GM18505 (cell line): ENCODE measurements around the gene SSBP3.

Experiments used
- ATAC-seq: cut with Tn5 transposase; IDR thresholded peaks from one replicate; pipeline ENCODE4 v1.9.1; 2021; ENCODE audit not compliant: unreplicated experiment
- POLR2A ChIP-seq: IDR thresholded peaks from 4 replicates; pipeline ENCODE4 v1.6.1; 2011; ENCODE audit warnings: borderline replicate concordance; ENCODE audit not compliant: insufficient read depth, insufficient read length; ENCODE audit errors: extremely low read depth

SSBP3 gene

GRCh38 chr1:54228638-54229079, 177.5 kb downstream of the SSBP3 start:
- no peak for TF ChIP-seq POLR2A

GRCh38 chr1:54227891-54228310, 178.3 kb downstream of the SSBP3 start:
- ATAC-seq: no peak
- TF ChIP-seq POLR2A: no peak

More at GRCh38 chr1:54228638-54229079, 177.5 kb downstream of the SSBP3 start:
- no peak for ATAC-seq

DNA sequence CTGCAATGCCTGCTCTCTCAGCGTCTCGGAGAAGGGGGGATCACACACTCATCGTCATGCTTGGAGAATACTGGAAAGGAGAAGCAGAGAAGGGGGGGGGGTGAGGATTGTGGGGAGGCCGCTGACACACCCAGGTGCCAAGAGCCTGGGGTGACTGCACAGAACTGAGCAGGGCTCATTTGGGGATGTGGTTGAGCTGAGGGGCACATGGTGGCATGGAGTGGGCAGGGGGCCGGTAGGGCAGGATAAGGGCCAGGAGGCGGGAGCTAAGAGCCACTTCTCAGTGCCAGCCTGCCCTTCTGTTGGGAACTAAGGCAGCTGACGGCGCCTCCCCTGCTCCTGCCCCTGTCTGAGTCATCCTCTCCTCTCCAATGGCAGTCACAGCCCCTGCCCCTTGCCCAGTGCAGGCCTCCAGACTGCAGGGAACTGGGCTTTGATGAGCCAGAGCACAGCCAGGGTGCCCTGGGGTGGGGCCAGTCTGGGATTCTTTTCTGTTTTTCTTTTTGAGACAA, 179.0 kb downstream of the SSBP3 start:
- TF ChIP-seq POLR2A: no peak
- ATAC-seq: no peak

- no peak for ATAC-seq
Observed at GRCh38 chr1:54225986-54226559, 180.1 kb downstream of the SSBP3 start.

DNA sequence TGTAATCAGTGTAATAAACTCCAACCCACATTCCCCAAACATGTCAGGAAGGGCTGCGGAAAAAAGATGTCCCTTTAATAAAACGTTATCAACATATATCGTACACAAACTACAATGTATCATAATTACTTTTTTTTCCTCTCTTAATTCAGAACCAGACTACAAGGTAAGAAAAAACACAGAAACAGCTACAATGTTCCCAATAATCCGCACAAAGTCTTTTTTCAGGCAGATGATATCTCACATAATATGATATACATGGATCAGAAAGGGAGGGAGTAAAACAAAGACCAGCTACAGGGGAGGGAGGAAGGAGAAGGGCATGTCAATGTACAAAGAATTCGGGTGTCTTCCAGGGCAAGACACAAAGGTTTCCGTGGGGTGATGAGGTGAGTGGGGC, 180.8 kb downstream of the SSBP3 start:
- ATAC-seq: no peak
- TF ChIP-seq POLR2A: no peak

More at GRCh38 chr1:54225986-54226559, 180.1 kb downstream of the SSBP3 start:
- no peak for TF ChIP-seq POLR2A

DNA sequence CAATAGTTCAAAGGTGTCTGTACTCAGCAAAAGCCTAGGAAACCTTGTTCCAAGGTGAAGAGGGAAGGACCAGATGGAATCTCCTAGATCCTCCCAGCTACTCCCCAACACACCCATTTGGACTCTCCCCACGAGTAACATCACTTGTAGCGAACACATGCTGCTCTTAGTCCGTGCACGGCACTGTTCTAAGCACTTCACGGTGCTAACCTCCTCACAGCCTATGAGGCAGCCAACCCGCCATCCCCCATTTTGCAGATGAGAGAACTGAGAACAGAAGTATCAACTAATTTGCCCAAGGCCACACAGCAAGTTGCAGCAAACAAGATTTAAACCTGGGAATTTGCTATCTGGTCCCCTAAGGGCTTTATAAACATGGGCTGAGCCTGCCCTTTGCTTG, 182.0 kb downstream of the SSBP3 start:
- no peak for TF ChIP-seq POLR2A
- no peak for ATAC-seq

DNA sequence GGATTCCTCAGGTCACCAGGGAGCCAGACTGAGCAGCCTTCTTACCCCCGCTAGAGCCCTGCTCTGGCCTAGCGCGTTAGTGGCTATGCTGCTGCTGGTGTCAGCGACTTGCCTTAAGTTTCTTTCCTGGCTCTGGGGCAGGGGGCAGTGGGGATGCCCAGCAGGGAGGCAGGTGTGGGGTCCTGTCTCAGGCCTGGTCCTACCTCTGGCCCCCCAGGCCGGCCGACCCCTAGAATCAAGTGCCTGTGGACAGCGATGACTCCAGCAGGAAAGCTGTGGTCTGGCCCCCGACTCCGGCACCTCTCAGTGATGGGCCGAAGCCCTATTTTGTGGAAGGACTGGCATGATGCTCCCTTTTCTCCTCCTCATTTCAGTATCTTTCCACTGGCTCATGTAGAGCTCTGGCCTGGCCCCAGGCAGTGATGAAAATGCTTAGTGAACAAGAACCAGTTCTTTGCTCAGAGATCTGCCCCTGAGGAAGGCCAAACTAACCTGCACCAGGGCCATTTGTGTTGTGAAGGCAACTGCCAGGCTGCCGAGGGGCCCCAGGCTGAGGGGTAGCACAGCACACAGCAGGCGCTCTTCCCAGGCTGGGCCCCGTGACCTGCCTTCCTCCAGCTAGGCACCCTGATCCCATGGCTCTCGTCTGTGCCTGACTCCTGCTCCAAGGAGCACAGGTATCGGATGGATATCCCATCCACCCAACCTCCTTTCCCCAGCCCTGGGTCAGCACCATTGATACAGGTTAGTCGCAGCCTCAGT, 182.6 kb downstream of the SSBP3 start:
- no peak for TF ChIP-seq POLR2A
- ATAC-seq: no peak

DNA sequence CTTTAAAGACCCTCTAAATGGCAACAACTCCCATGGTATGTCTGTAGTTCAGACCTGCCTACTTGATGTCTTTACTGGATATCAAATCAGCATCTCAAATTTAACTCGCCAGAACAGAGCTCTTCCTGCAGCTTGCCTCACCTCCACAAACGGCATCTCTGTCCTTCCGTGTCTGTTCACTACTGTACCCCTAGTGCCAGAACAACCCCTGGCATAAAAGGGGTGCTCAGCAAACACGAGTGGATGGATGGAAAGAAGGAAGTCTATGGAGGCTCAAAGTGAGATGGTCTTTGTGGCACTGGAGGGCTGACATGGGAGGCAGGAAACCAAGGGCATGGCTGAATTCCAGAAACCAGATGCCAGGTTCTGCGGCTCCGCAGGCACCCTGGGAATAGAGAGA, 183.5 kb downstream of the SSBP3 start:
- no peak for TF ChIP-seq POLR2A
- no peak for ATAC-seq

GRCh38 chr1:54221867-54222484, 184.2 kb downstream of the SSBP3 start:
- TF ChIP-seq POLR2A: peak; percentile 1
- no peak for ATAC-seq

- ATAC-seq: no peak
- TF ChIP-seq POLR2A: peak; percentile 13
Observed at GRCh38 chr1:54221113-54221834, 184.9 kb downstream of the SSBP3 start.

- no peak for ATAC-seq
- TF ChIP-seq POLR2A: no peak
Observed at GRCh38 chr1:54220004-54220811, 186.0 kb downstream of the SSBP3 start.

GRCh38 chr1:54219688-54220003, 186.5 kb downstream of the SSBP3 start:
- no peak for TF ChIP-seq POLR2A
- ATAC-seq: no peak
